HUES6 (cell line): Measurements from ENCODE around the gene EGFL7.

ENCODE experiments used
- H3K27ac ChIP-seq: 2 replicates; pipeline ENCODE4 v1.7.0; 2013; ENCODE audit warnings: low read depth, mild to moderate bottlenecking, low read length, inconsistent platforms
- H3K27me3 ChIP-seq: 2 replicates; pipeline ENCODE4 v1.6.1; 2013; ENCODE audit warnings: low read length; ENCODE audit not compliant: control insufficient read depth, insufficient read depth
- H3K36me3 ChIP-seq: 2 replicates; pipeline ENCODE4 v1.6.1; 2013; ENCODE audit warnings: low read length; ENCODE audit not compliant: control insufficient read depth, insufficient read depth
- H3K4me1 ChIP-seq: 2 replicates; pipeline ENCODE4 v1.6.1; 2013; ENCODE audit warnings: low read length; ENCODE audit not compliant: control insufficient read depth, insufficient read depth
- H3K4me3 ChIP-seq: 2 replicates; pipeline ENCODE4 v1.5.1; 2013; ENCODE audit warnings: low read depth, low read length
- H3K9ac ChIP-seq: one replicate; pipeline ENCODE4 v1.6.1; 2013; ENCODE audit warnings: mild to moderate bottlenecking, low read length
- H3K9me3 ChIP-seq: 2 replicates; pipeline ENCODE4 v1.6.1; 2013; ENCODE audit warnings: low read depth, low read length; ENCODE audit not compliant: control insufficient read depth, insufficient read depth

Gene EGFL7

GRCh38 chr9:136671646-136672430 is 9.1 kb downstream of the EGFL7 start:
- Histone ChIP-seq H3K27ac (no peak overlapping the region), H3K9me3 (no peaks in the 10 kb centered on the region), H3K36me3 (peaks cover 6% of the 10 kb centered on the region; the same call in 1 of the 2 replicates), H3K4me3 (no peak overlapping the region), H3K9ac (no peak overlapping the region), H3K4me1 (peaks cover 4% of the 10 kb centered on the region; the same call in 1 of the 2 replicates), H3K27me3 (no peaks in the 10 kb centered on the region)

DNA sequence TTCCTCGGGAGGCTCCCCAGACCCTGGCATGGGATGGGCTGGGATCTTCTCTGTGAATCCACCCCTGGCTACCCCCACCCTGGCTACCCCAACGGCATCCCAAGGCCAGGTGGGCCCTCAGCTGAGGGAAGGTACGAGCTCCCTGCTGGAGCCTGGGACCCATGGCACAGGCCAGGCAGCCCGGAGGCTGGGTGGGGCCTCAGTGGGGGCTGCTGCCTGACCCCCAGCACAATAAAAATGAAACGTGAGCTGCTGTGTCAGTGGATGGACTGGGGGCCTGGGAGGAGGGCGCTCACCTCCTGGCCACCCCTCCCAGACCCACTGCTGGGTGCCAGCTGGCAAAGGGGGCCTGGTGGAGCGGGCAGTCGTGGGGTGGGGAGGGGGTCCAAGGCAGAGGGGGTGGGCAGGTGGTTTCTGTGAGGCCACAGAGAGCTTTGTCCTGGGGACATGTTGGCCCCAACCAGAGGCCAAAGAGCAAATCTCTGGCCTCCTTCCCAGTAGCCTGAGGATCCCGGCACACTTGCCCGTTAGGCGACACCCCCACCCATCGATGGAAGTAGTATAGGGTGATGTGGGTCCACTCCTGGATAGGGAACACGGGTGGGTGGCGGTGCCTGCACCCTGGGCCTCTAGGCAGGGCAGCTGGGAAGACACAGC is 9.8 kb downstream of the EGFL7 start:
- Histone ChIP-seq H3K36me3 (peaks cover 6% of the 10 kb centered on the region; the same call in 1 of the 2 replicates), H3K27me3 (no peaks in the 10 kb centered on the region), H3K9ac (no peak overlapping the region), H3K4me1 (peaks cover 4% of the 10 kb centered on the region; the same call in 1 of the 2 replicates), H3K9me3 (no peaks in the 10 kb centered on the region), H3K27ac (no peak overlapping the region), H3K4me3 (no peak overlapping the region)

- Histone ChIP-seq H3K27ac (no peak overlapping the region), H3K36me3 (peaks cover 6% of the 10 kb centered on the region; the same call in 1 of the 2 replicates), H3K4me1 (peaks cover 4% of the 10 kb centered on the region; the same call in 1 of the 2 replicates), H3K9ac (no peak overlapping the region), H3K9me3 (no peaks in the 10 kb centered on the region), H3K4me3 (no peak overlapping the region), H3K27me3 (no peaks in the 10 kb centered on the region)
Observed at GRCh38 chr9:136673088-136673974, 10.6 kb downstream of the EGFL7 start.

DNA sequence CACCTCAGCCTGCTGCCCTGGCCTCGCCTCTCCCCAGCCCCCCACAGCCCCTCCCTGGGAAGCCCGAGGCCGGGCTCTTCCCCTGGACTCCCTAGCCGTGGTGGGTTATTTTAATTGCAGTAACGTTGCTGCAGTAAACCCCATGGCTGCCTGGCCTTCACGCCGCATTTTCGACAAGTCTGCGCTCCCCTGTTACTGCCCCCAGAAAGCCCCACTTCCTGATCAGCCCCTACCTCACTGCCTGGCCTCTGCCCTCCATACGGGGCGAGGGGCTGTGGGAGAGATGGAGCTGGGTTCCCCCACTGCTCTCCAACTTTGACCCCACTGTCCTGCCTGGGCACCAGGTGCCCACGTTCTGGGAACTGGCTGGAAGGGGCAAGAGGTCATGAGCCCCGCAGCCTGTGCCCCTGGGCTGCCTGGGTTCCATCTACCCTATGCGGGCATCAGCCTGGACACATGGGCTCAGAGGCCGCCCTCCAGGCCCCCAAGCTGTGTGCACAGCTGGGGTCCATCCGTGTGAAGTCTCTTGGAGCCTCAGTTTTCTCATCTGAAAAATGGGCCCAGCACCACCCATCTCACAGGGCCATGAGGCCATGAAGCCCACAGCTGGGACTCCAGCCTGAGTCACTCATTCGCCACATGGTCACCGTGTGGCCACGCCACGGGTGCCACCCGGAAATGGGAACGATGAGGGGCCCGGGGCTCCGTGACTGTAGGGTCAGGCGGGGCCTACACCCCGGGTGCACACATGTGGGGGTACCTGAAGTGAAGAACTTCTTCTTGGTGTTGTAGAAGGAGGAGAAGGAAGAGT is 11.5 kb downstream of the EGFL7 start:
- H3K9ac ChIP-seq, result no peak overlapping the region
- peaks cover 4% of the 10 kb centered on the region; the same call in 1 of the 2 replicates for H3K4me1 ChIP-seq
- H3K27me3 ChIP-seq, result no peaks in the 10 kb centered on the region
- H3K36me3 ChIP-seq, result peaks cover 6% of the 10 kb centered on the region; the same call in 1 of the 2 replicates
- no peaks in the 10 kb centered on the region for H3K9me3 ChIP-seq
- H3K4me3 ChIP-seq, result no peak overlapping the region
- H3K27ac ChIP-seq, result no peak overlapping the region

DNA sequence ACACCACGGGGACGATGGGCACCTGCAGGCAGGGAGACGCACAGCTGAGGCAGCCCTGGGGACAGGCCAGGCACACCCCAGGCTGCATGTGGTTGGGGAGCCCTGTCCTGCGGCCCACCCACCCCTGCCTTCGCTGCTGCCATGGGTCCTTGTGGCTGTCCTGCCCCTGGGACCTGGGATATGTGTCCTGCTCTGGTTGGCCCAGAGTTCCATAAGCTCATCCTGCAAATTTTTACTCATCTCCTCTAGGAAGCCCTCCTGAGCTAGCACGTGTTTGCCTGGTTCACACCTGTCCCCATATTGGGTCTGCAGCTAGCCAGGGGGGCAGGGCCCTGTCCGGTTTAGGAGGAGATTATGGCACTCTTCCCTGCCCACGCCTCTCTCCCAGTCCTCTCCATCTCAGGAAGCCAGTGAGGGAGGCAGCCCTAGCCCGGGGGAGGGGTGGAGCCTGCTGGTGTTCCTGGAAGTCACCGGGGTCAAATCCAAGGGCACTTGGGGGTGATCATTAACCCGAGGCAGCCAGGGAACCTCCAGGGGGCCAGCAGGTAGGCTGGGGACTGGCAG is 12.2 kb downstream of the EGFL7 start:
- H3K4me3 ChIP-seq, result no peak overlapping the region
- H3K9me3 ChIP-seq, result no peaks in the 10 kb centered on the region
- H3K27me3 ChIP-seq, result no peaks in the 10 kb centered on the region
- peaks cover 6% of the 10 kb centered on the region; the same call in 1 of the 2 replicates for H3K36me3 ChIP-seq
- H3K4me1 ChIP-seq, result peaks cover 7% of the 10 kb centered on the region; the same call in 1 of the 2 replicates
- no peak overlapping the region for H3K9ac ChIP-seq
- no peak overlapping the region for H3K27ac ChIP-seq

DNA sequence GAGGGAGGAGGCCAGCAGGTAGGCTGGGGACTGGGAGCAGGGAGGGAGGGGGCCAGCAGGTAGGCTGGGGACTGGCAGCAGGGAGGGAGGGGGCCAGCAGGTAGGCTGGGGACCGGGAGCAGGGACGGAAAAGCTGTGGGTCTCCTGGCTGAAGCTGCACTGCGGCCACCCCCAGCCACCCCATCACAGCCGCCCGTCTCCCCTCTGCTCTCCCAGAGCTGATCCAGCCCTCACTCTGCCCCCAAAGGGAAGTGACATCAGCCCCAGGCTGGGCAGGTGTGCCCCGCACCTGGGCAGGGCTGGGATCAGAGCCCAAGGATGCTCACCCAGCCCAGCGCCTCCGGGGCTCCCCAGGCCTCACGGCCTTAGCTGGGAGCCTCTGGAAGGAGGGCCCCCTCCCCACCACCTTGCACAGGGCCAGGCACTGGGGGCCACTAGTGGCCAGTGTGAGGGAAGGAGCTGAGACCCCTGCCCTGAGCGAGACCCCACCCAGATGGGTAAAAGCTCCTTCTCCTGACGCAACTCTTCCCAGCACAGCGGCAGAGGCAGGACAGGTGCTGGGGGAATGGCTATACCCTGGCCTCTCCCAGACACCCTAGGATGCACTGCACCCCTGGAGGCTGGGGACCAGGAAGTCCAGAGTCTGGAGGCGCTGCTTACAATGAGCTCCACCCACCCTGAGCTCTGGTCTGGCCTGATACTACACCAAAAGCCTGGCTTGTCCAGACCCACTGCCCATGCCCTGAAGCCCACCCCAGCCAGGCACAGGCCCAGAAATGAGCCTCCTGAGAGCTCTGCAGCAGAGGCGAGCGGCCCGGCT is 13.0 kb downstream of the EGFL7 start:
- Histone ChIP-seq H3K9ac (no peak overlapping the region), H3K4me1 (peaks cover 7% of the 10 kb centered on the region; the same call in 1 of the 2 replicates)

DNA sequence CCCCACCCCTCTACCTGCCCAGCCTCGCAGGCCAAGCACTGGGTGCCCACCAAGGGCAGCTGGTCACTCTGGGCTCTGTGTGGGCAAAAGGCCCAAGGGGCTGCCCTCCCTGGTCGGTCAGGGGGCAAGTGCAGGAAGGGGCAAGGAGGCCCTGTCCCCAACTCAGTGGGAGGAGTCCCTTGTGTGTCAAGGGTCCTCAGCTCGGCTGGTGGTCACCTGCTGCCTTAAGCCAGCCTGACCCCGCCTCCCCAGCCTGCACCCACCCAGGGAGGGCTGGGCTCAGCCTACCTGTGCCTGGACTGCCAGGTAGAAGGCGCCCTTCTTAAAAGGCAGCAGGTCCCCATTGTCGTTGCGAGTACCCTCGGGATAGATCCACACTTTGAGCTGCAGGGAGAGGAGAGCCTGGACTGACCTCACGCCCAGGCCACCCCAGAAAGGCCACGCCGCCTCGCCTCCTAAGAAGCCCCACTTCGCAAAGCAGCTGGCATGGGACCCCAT is 13.6 kb downstream of the EGFL7 start:
- Histone ChIP-seq H3K27me3 (no peaks in the 10 kb centered on the region), H3K27ac (no peak overlapping the region), H3K9ac (no peak overlapping the region), H3K4me3 (no peak overlapping the region), H3K36me3 (peaks cover 6% of the 10 kb centered on the region; the same call in 1 of the 2 replicates), H3K4me1 (peaks cover 8% of the 10 kb centered on the region; the same call in 1 of the 2 replicates), H3K9me3 (no peaks in the 10 kb centered on the region)

More for the DNA sequence above, 13.0 kb downstream of the EGFL7 start:
- Histone ChIP-seq H3K36me3 (peaks cover 6% of the 10 kb centered on the region; the same call in 1 of the 2 replicates), H3K27me3 (no peaks in the 10 kb centered on the region), H3K27ac (no peak overlapping the region), H3K9me3 (no peaks in the 10 kb centered on the region), H3K4me3 (no peak overlapping the region)

DNA sequence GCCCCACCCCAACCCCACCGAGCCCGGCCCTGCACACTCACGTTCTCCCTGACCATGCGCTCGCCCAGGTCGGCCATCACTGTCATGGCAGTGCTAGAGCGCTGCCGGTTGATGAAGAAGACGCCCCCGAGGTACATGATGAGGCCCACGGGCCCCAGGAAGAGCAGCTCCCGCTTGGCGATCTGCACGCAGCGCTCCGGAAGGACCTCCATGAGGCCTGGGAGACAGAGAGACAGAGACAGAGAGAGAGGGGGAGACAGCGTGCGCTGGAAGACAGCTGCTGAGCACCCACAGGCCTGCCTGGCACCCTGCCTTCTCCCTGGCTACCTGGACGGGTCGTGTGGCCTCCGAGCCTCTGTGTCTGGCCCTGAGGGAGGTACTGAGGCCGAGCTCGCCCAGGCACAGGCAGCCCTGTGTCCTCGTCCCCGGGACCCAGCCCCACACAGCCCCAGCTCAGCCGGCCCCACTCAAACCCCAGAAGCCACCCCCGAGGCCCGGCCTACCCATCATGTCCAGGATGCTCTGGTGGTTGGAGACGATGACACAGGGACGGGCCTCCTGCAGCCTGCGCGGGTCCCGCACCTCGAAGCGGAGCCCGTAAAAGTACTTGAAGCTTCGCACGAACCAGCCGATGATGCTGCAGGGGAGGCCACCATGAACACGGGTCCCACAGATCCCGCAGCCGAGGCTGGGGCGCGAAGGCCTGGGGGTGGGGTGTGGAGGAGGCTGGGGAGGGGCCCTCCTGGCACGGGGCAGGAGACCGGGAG is 14.4 kb downstream of the EGFL7 start:
- H3K36me3 ChIP-seq, result peaks cover 6% of the 10 kb centered on the region; the same call in 1 of the 2 replicates
- H3K4me1 ChIP-seq, result peaks cover 16% of the 10 kb centered on the region
- no peak overlapping the region for H3K27ac ChIP-seq
- no peak overlapping the region for H3K9ac ChIP-seq
- H3K4me3 ChIP-seq, result no peak overlapping the region
- no peaks in the 10 kb centered on the region for H3K9me3 ChIP-seq
- H3K27me3 ChIP-seq, result no peaks in the 10 kb centered on the region

- H3K4me1 ChIP-seq, result peaks cover 23% of the 10 kb centered on the region
- peaks cover 3% of the 10 kb centered on the region; the same call in 1 of the 2 replicates for H3K36me3 ChIP-seq
- no peaks in the 10 kb centered on the region for H3K9me3 ChIP-seq
- H3K27me3 ChIP-seq, result no peaks in the 10 kb centered on the region
- H3K4me3 ChIP-seq, result no peak overlapping the region
- H3K9ac ChIP-seq, result no peak overlapping the region
- H3K27ac ChIP-seq, result no peak overlapping the region
Observed at GRCh38 chr9:136678034-136678433, 15.3 kb downstream of the EGFL7 start.
